Esophagus muscularis mucosa (tissue), 4 donors: ENCODE measurements around the gene COPB2.

ENCODE experiments used
- EP300 ChIP-seq: sonication (generic); formaldehyde crosslinking; IDR thresholded peaks from one replicate; pipeline ENCODE4 v1.6.1; 2017; ENCODE audit warnings: antibody characterized with exemption
- POLR2A ChIP-seq: fragments of 450-650 bp; IDR thresholded peaks from one replicate; pipeline ENCODE4 v1.6.1; 2017; ENCODE audit warnings: antibody characterized with exemption, moderate library complexity, mild to moderate bottlenecking, low read depth
- POLR2AphosphoS5 ChIP-seq, 2 donors: sonication (generic); formaldehyde crosslinking; IDR thresholded peaks; one replicate each; pipeline ENCODE4 v1.6.1; 2017; ENCODE audit warnings: antibody characterized with exemption in 2 of 2
- TF ChIP-seq, protein P1 (sequence below), 3 experiments: fragments of 200-600 bp in 2 of 3; fragments of 450-650 bp in 1 of 3; sonication (generic) in 2 of 3; IDR thresholded peaks; one replicate each; pipeline ENCODE4 v1.5.1; 2017 to 2019; ENCODE audit warnings: antibody characterized with exemption in 3 of 3, mild to moderate bottlenecking in 2 of 3, moderate library complexity in 1 of 3

DNA sequence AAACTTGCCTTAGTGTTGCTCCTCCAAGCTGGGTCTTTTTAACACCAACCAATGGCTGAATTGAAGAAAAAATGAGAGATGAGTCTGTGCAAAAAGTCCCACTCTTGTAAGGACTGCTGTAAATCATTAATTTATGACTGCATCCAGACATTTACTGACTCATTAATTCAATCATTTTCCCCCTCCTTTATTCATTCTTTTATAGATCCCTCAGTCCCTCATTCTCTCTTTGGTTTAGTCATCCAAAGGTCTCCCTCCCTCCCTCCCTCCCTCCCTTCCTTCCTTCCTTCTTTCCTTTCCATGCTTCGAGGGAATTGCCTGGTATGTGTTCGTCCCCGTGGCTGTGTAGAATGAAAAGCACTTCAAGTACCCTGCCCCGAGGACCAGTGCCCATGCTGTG is 80.9 kb downstream of the COPB2 start:
- TF ChIP-seq, protein P1, sequence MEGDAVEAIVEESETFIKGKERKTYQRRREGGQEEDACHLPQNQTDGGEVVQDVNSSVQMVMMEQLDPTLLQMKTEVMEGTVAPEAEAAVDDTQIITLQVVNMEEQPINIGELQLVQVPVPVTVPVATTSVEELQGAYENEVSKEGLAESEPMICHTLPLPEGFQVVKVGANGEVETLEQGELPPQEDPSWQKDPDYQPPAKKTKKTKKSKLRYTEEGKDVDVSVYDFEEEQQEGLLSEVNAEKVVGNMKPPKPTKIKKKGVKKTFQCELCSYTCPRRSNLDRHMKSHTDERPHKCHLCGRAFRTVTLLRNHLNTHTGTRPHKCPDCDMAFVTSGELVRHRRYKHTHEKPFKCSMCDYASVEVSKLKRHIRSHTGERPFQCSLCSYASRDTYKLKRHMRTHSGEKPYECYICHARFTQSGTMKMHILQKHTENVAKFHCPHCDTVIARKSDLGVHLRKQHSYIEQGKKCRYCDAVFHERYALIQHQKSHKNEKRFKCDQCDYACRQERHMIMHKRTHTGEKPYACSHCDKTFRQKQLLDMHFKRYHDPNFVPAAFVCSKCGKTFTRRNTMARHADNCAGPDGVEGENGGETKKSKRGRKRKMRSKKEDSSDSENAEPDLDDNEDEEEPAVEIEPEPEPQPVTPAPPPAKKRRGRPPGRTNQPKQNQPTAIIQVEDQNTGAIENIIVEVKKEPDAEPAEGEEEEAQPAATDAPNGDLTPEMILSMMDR (IDR thresholded peaks at IDR 0.05), result no peak
- no peak for TF ChIP-seq EP300
- no peak for TF ChIP-seq POLR2AphosphoS5 (IDR thresholded peaks at IDR 0.05)
- TF ChIP-seq POLR2A, result no peak
